Ishikawa (cell line): Measurements from ENCODE around the gene PDE4D.

Source experiments
- CEBPB ChIP-seq: IDR thresholded peaks from 2 replicates; pipeline ENCODE4 v1.6.1; 2012
- CREB1 ChIP-seq: IDR thresholded peaks from 2 replicates; pipeline ENCODE4 v1.6.1; 2012; ENCODE audit warnings: low read depth
- EGR1 ChIP-seq: IDR thresholded peaks from 2 replicates; pipeline ENCODE4 v1.6.1; 2012
- EP300 ChIP-seq: IDR thresholded peaks from 2 replicates; pipeline ENCODE4 v1.6.1; 2012; ENCODE audit warnings: borderline replicate concordance
- FOXM1 ChIP-seq: IDR thresholded peaks from 2 replicates; pipeline ENCODE4 v1.6.1; 2012; ENCODE audit warnings: low read depth, borderline replicate concordance
- NFIC ChIP-seq: IDR thresholded peaks from 2 replicates; pipeline ENCODE4 v1.6.1; 2012
- RAD21 ChIP-seq: IDR thresholded peaks from 2 replicates; pipeline ENCODE4 v1.6.1; 2012; ENCODE audit warnings: low read depth
- TAF1 ChIP-seq: IDR thresholded peaks from 2 replicates; pipeline ENCODE4 v1.6.1; 2012; ENCODE audit warnings: low read depth, mild to moderate bottlenecking
- TCF12 ChIP-seq: IDR thresholded peaks from 2 replicates; pipeline ENCODE4 v1.6.1; 2012; ENCODE audit warnings: low read depth
- TEAD4 ChIP-seq: IDR thresholded peaks from 2 replicates; pipeline ENCODE4 v1.6.1; 2012
- YY1 ChIP-seq: IDR thresholded peaks from 2 replicates; pipeline ENCODE4 v1.6.1; 2012; ENCODE audit warnings: low read depth
- ZBTB7A ChIP-seq: IDR thresholded peaks from 2 replicates; pipeline ENCODE4 v1.6.1; 2012; ENCODE audit warnings: low read depth
- TF ChIP-seq, protein P1 (sequence below): IDR thresholded peaks from 2 replicates; pipeline ENCODE4 v1.6.1; 2012
- TF ChIP-seq, protein P2 (sequence below): IDR thresholded peaks from 2 replicates; pipeline ENCODE4 v1.6.1; 2012
- TF ChIP-seq, protein P3 (sequence below): IDR thresholded peaks from 2 replicates; pipeline ENCODE4 v1.6.1; 2012; ENCODE audit warnings: low read depth, mild to moderate bottlenecking

PDE4D gene

DNA sequence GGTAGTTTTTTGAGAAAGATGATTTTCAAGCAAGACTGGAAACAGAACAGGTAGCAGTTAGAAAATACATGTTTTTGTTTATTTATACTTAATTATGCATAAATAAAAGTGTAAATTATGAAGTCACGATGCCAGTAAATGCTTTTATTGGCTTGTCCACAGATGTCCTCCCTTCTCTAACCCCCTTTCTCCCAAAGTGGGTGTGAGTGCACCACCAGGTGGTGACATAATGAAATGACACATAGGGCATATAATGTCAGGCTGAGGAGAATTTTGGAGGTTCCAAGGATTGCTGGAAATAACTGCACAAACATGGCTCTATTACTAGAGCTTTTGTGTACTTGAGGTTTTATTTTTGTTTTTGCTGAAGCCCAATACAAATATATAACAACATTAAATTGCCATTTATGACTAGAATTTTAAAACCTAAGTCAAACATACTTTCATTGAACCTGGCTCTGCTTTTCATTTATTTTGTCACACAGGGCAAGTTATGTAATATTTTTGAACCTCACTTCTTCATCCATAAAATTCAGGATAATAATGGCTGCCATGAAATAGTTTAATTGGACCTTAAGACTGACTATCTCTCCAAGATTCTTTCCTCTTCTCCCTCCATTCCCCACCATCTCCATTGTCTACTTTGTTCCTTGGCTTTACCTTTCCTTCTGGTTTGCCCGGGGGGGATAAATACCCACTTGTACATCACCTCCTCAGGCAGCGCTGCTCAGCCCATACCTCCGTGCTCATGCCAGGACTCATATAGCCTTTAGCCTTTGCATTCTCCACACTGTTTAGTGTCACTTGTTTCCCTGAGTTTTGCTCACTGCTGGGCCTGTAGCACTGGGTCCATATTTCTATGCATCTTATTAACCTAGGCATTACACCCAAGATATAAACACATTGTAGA, 168.8 kb downstream of the PDE4D start:
- no peak for TF ChIP-seq TAF1
- TF ChIP-seq RAD21: peak; percentile 73
- TF ChIP-seq, protein P1, sequence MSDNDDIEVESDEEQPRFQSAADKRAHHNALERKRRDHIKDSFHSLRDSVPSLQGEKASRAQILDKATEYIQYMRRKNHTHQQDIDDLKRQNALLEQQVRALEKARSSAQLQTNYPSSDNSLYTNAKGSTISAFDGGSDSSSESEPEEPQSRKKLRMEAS: no peak

- TF ChIP-seq TCF12 (no peak), EP300 (no peak), CEBPB (no peak), RAD21 (no peak), CREB1 (no peak), TAF1 (no peak), ZBTB7A (no peak)
- TF ChIP-seq, protein P2, sequence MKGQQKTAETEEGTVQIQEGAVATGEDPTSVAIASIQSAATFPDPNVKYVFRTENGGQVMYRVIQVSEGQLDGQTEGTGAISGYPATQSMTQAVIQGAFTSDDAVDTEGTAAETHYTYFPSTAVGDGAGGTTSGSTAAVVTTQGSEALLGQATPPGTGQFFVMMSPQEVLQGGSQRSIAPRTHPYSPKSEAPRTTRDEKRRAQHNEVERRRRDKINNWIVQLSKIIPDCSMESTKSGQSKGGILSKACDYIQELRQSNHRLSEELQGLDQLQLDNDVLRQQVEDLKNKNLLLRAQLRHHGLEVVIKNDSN: no peak
- TF ChIP-seq, protein P3, sequence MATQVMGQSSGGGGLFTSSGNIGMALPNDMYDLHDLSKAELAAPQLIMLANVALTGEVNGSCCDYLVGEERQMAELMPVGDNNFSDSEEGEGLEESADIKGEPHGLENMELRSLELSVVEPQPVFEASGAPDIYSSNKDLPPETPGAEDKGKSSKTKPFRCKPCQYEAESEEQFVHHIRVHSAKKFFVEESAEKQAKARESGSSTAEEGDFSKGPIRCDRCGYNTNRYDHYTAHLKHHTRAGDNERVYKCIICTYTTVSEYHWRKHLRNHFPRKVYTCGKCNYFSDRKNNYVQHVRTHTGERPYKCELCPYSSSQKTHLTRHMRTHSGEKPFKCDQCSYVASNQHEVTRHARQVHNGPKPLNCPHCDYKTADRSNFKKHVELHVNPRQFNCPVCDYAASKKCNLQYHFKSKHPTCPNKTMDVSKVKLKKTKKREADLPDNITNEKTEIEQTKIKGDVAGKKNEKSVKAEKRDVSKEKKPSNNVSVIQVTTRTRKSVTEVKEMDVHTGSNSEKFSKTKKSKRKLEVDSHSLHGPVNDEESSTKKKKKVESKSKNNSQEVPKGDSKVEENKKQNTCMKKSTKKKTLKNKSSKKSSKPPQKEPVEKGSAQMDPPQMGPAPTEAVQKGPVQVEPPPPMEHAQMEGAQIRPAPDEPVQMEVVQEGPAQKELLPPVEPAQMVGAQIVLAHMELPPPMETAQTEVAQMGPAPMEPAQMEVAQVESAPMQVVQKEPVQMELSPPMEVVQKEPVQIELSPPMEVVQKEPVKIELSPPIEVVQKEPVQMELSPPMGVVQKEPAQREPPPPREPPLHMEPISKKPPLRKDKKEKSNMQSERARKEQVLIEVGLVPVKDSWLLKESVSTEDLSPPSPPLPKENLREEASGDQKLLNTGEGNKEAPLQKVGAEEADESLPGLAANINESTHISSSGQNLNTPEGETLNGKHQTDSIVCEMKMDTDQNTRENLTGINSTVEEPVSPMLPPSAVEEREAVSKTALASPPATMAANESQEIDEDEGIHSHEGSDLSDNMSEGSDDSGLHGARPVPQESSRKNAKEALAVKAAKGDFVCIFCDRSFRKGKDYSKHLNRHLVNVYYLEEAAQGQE: no peak
These were observed 170.7 kb downstream of the PDE4D start for GRCh38 chr5:59722874-59723273.

DNA sequence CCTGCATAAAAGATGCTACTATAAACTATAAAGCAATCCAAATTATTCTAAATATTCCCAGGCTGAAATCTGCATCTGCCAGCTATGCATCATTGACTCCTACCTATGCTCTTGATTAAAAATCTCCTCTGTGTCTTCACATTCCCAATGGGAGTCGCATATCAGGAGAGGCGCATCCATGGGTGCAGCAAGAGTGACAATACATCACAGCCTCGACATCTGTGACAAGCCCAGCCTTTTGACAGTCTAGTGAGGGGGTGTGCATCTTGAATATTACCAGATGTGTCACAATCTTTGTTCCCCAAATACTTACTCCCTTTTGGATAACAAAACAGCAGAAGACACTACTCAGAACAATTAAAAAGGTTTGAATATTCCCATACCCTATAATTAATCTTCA, 171.8 kb downstream of the PDE4D start:
- TF ChIP-seq, protein P2: no peak
- TF ChIP-seq YY1 (no peak), FOXM1 (no peak), RAD21 (no peak), ZBTB7A (no peak), EP300 (no peak), CREB1 (no peak), TAF1 (no peak), EGR1 (no peak)
- TF ChIP-seq, protein P1: no peak

DNA sequence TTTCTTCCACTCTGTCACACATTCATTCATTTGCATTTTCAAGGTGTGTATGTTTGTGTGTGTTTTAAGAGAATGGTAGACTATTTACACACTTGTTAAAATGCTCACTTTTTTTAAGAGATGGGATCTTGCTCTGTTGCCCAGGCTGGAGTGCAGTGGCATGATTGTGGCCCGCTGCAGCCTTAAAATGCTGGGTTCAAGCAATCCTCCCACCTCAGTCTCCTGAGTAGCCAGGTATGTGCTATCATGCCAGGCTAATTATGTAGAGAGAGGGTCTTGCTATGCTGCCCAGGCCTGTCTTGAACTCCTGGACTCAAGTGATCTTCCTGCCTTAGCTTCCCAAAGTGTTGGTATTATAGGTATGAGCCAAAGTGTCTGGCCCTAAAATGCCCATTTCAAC, 173.5 kb downstream of the PDE4D start:
- TF ChIP-seq CEBPB (no peak), NFIC (no peak), CREB1 (no peak), EP300 (no peak), TCF12 (no peak), RAD21 (no peak), FOXM1 (no peak)
- TF ChIP-seq, protein P3: no peak
- TF ChIP-seq, protein P2: no peak

DNA sequence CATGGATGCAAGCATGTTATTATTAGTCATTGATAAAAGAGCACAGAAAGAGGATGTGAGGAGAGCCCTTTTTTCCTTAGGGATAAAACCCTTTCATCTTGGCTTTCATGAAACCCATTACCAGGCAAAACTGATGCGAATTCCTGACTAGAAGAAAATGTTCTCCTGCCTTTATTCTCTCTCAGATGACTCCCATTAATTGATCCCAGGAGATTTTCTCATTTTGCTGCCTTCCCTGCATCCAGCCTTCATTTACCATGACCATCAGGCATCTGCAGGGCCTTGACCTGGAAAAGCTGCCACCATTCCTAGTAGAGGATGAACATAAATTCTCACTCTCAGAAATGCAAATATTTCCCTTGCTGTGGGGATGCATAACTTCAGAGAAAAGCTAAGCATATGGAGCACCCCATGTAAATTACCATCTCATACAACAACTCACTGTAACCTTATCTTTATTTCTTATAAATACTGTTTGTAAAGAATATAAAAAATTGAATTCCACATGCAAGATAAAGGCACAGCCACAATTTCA, 176.5 kb downstream of the PDE4D start:
- TF ChIP-seq TCF12 (no peak), TEAD4 (no peak), CEBPB (no peak), ZBTB7A (no peak), RAD21 (no peak), EP300 (no peak), NFIC (no peak), YY1 (no peak)
- TF ChIP-seq, protein P2: no peak
- TF ChIP-seq, protein P1: no peak
- TF ChIP-seq, protein P3: no peak
